Left cardiac atrium (tissue), 4 donors: ENCODE results near the gene VOPP1. TPM values are rescaled to one million over a fixed set of nuclear protein-coding genes. Genes with fewer than 3 reads are reported as not detected.
A peak's percentile ranks its signal among the peaks of the same experiment; 100 is the strongest.

Experiments
- ATAC-seq, 2 donors: fragments of 200-7000 bp; cut with Tn5 transposase; one replicate each; pipeline ENCODE4 v1.9.1; 2020; ENCODE audit warnings: mild to moderate bottlenecking in 2 of 2, moderate library complexity in 2 of 2
- DNase-seq: peaks from one replicate; pipeline ENCODE4 v3.0.0-alpha.2; 2020
- intact Hi-C, 2 donors: fragments of 100-400 bp; cut with DNase I; formaldehyde crosslinking; loops; one replicate each; pipeline versions ENCODE4 v1.14.1 to v1.15.1; 2022 to 2023
- total RNA-seq, 2 donors: library from RNA; stranded (reverse); fragmentation: NEBNext Ultra II Directional; extraction: Animal tissue kit (Norgen Biotek cat#: 25700); gene quantifications; one replicate each; pipeline ENCODE4 v1.2.1, GENCODE V29; 2021
- donor health status: DM: no; HTN: yes; CAD: no.
- donor health status: DM: no; HTN: yes; CAD: no; lungs with severe emphysema.
- donor health status: DM: yes; HTN: yes; CAD: no.
- donor health status: Dilated cardiomyopathy.

The VOPP1 gene
- total RNA-seq, 2 donors from 2014 or later: 28.9 to 32.2 TPM

GRCh38 chr7:55435466-55435865, 136.8 kb downstream of the VOPP1 start:
- intact Hi-C loops: loop anchor here in 1 of 2 donors (10.0 kb wide), 1 partner anchor 159 kb away; no protein-coding TSS in a partner anchor
- no peak for ATAC-seq
- DNase-seq: no peak

- ATAC-seq: peak; percentile 35 to 50
- intact Hi-C loops: loop anchor here (2.0 to 10.0 kb wide), 2 partner anchors 162 to 166 kb away; no protein-coding TSS in a partner anchor
Observed at GRCh38 chr7:55432939-55433784, 139.1 kb downstream of the VOPP1 start.

GRCh38 chr7:55432506-55432905, 139.8 kb downstream of the VOPP1 start:
- DNase-seq: no peak
- intact Hi-C loops: loop anchor here (2.0 to 10.0 kb wide), 2 partner anchors 162 to 166 kb away; no protein-coding TSS in a partner anchor

More at GRCh38 chr7:55432939-55433784, 139.1 kb downstream of the VOPP1 start:
- DNase-seq: no peak

GRCh38 chr7:55431898-55432297, 140.4 kb downstream of the VOPP1 start:
- ATAC-seq: no peak
- no peak for DNase-seq
- intact Hi-C loops: loop anchor here (2.0 to 10.0 kb wide), 2 partner anchors 163 to 167 kb away; no protein-coding TSS in a partner anchor

More at GRCh38 chr7:55432506-55432905, 139.8 kb downstream of the VOPP1 start:
- no peak for ATAC-seq

- DNase-seq (no peak), ATAC-seq (no peak)
- intact Hi-C loops: loop anchor here in 1 of 2 donors (10.0 kb wide), 1 partner anchor 165 kb away; no protein-coding TSS in a partner anchor
Observed at GRCh38 chr7:55429835-55430499, 142.3 kb downstream of the VOPP1 start.

- intact Hi-C loops: no loop called here
- ATAC-seq: no peak
- DNase-seq: no peak
Observed at GRCh38 chr7:55427800-55428199, 144.5 kb downstream of the VOPP1 start.

GRCh38 chr7:55427342-55427741, 145.0 kb downstream of the VOPP1 start:
- DNase-seq (no peak), ATAC-seq (no peak)
- intact Hi-C loops: no loop called here

GRCh38 chr7:55426676-55427075, 145.6 kb downstream of the VOPP1 start:
- DNase-seq: no peak
- no peak for ATAC-seq
- intact Hi-C loops: no loop called here

GRCh38 chr7:55425141-55425752, 147.1 kb downstream of the VOPP1 start:
- ATAC-seq (no peak), DNase-seq (no peak)
- intact Hi-C loops: no loop called here

- ATAC-seq: no peak
- intact Hi-C loops: no loop called here
Observed at GRCh38 chr7:55423891-55424290, 148.4 kb downstream of the VOPP1 start.

GRCh38 chr7:55423277-55423711, 149.0 kb downstream of the VOPP1 start:
- intact Hi-C loops: no loop called here
- ATAC-seq (no peak), DNase-seq (no peak)

More at GRCh38 chr7:55423891-55424290, 148.4 kb downstream of the VOPP1 start:
- DNase-seq: no peak

Other genes starting within 250 kb of the VOPP1 start
- gene LANCL2, start 207.2 kb downstream of the VOPP1 start, total RNA-seq: 10 to 100 TPM in 1 of 2 donors, 1 to 10 TPM in 1; 6.7 to 10.9 TPM